Central memory CD4-positive, alpha-beta T cell (primary cell): ENCODE results near the gene TMEM132A.

Source experiments
- DNase-seq: peaks from one replicate; pipeline ENCODE4 v3.0.0; 2022

TMEM132A gene

DNA sequence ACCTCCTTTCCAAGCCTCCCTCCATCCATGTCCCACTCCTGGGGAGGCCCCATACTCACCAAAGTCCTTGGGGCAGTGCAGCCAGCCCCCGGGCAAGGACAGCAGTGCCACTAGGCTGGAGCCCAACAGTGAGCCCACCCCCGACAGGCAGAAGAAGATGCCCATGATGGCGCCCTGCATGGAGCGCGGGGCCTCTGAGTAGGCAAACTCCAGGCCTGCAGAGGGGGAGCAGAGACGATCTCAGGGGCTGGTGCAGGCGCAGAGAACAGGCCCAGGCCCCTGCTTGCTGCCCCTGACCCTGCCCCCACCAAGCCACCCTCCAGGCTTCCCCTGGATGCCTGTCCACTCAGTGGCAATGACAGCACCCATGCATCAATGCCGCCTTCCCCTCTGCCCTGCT lies 13.6 kb downstream of the TMEM132A start:
- DNase-seq, result no peak

DNA sequence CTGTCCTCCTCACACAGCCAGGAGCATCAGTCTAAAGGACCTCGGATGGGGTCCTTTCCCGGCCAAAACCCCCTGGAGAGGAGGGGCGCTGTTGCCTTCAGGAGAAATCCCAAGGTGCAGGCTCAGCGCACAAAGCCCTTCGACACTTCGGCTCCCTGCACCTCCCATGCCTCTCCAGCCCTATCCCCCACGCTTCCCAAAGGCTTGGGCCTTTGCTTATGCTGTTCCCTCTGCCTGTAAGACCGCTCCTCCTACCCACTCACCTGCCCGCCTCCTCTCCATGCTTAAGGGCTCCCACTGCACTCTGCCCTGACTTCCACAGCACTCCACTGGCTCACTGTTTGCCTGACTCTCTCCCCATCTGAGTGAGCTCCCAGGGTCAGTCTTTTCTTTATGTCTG lies 14.2 kb downstream of the TMEM132A start:
- no peak for DNase-seq

DNA sequence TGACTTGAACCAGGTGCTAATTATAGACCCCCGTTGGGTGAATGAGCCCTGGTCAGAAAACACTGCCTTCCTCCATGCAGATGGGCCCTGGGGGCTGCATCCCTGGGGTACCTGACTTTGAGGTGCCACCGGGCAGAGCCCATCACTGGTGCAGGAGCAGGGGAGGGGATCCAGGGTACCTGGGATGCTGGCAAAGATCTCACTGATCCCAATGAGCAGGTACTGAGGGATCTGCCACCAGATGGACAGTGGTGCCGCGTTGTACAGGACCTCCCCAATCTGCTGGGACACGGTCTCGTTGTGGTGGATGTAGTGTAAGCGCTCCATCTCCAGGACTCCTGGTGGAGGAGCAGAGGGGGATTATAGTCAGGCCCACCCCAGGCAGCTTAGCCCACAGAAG lies 15.0 kb downstream of the TMEM132A start:
- no peak for DNase-seq

DNA sequence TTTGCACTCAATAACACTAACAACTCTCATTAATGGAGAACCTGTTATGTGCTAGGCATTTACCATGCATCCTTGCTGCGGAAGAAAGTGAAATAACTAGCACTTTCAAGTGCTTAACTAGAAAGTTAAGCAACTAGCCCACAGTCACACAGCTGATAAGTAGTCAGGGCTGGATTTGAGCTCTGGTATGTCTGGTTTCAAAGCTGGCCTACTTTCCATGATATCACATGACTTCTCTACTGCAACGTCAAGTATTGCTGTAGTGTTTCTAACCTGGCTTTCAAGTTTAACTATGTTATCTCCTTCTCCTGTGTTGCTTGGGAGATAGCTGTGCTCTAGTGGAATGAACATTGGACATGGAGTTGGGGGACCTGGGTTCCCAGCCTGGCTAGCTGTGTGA lies 15.6 kb downstream of the TMEM132A start:
- no peak for DNase-seq

DNA sequence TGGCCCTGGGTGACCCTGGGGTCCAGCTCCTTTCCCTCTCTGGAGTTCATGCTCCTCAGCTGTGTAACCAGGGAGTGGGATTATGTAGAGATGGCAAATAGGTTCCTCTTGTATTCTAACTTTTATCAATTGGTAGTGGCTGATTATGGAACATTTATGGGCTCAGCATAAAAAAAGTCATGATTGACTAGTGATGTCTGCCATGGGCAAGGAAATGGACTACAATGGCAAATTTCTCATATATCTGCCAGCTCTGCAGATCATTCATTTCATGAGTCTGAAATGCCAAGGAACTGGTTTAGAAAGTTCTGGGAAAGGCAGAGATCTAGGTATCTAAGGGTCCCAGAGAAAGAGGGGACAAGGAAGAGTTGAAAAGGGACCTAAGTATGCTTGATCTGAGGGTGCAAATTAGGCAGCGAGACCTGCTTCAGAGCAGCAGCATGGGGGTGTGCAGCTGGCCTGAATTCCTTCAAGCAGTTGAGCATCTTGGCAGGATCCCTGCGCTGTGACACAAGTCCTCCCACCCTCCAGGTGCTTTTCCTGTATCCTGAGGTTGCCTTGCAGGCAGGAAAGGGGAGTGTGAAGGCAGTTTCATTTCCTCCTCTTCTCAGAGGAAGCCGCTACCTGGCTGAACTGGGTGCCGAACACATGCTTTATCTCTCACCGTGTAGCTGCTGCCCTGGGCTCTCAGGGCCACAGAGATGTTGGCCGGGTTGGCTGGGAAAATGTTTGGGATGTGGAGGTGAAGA lies 17.3 kb downstream of the TMEM132A start:
- no peak for DNase-seq

DNA sequence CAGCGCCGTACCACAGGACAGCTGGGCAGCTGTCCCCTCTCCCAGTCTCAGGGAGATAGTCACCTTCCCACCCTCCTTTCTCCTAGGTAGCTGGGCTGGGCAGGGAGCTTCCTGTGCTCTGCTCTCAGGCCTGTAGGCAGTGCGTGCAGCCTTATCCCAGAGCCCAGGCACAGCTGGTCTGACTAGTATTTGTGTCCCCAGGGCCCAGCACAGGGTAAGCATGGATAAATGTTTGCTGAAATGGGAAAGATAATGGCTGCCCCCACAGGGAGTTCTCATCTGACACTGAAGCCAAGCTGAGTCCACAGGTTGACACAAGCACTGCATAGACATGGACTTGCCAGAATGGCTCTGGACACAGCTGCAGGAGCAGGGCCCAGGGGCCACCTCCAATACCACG lies 18.0 kb downstream of the TMEM132A start:
- DNase-seq, result no peak

DNA sequence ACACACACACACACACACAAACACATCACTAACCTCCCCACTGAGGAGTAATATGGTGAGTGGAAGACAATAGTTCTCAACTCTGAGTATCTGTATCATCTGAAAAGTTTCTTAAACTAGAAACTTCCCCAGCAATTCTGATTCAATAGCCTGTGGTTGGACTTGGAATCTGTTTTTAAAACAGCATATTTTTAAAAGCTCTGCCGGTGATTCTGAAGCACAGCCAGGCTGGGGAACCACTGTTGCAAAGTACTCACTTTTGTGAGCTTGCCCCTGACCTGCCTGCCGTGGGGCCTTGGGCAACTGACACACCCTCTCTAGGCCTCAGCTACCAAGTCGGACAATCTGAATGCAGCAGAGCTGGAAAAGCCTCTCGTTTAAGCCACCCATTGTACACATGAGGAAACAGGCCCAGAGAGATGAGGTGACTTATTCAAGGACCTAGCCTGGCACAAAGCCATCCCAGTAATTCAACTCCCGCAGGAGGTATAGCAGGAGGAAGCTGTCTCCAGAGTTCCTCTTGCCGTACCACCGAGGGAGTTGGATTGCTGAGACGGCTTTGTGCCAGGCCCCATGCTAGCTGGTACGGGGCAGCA lies 18.8 kb downstream of the TMEM132A start:
- DNase-seq, result no peak

DNA sequence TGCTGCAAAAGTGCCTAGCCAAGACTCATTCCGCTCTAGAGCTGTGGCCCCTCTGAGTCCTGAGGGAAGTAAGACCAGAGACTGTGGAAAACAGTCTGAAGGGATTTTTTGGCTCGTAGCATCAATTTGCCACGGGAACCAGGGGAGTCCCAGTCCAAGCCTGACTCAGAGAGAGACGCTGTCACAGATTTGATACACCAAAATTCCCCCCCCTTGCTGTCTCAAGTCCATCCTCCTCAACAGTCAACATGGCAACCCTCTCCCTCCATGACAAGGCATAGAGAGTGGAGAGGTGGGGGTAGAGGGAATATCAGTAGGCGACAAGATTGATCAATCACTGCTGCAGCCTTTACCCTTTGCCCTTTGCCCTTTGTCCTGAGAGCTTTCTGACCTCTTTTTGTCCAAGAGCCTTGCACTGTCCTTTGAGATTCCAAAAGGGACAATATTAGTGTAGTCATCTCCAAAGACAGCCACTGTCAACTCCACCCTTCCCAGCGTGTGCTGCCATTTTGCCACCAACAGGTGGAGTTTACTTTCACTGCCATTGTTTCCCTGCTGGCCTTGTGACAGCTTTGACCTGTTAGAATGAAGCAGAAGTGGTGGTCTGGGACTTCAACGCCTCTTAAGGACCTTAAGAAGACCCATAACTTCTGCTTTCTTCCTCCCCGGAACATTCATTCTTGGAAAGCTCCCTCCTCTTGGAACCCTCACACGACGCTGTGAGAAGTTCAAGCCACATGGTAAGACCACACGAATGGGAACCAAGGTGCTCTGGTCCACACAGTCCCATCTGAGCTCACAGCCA lies 20.4 kb downstream of the TMEM132A start:
- DNase-seq, result no peak

DNA sequence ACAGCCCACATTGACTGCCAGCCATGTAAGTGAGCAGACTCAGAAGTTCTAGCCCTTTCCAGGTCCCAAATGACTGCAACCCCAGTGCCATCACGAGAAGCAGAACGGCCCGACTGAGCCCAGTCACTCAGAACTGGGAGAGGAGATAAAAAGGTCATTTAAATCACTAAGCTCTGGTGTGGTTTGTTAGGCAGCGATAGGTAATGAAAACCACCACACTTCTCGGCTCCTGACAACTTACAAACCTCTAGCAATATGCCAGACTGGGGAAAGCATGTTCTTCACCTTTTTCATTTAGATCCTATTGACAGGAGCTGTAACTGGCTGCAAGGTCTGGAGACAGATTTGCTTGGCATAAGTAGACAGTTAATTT lies 21.0 kb downstream of the TMEM132A start:
- DNase-seq, result no peak

DNA sequence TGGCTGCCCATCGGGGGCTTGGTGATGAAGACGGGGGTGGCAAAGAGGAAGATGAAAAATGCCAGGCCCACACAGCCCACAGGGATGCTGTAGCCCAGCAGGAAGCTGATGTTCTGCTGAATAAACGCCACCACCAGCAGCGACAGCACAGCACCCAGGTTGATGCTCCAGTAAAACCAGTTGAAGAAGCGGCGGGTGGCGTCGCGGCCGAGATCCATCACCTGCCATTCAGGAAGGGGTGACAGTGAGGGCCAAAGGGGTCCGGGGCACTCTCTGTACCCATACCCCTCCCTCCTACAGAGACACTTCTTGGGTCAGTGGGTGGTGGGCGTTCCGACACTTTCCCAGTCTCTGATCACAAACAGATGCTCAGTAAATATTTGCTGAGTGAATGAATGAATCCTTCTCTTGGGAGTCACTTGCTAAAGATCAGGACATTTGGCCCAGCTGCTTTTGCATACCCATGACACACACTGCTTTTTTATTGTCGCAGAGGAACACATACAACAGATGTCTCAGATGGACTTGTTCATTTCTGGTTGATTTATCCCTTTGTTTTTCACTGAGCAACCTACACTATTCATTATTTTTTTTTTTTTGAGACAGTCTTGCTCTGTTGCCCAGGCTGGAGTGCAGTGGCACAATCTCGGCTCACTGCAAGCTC lies 22.5 kb downstream of the TMEM132A start:
- no peak for DNase-seq

DNA sequence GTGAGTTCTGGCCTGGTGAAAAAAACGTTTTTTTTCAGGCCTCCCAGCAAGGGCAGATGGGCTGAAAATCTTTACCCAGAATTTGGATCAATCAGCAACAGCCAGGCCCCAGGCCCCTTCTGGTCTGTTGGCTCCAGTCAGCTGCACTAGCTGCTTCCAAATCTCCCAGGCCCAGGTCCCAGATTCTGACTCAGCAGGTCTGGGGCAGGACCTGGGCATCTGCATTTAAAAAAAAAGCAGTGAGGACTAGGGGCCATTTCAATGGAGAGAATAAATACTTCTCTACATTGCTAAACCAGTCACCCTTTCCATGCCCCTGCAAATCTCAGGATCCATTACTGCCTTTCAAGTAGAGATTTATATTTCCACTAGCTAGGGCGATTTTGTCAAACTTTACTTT lies 23.4 kb downstream of the TMEM132A start:
- DNase-seq, result no peak

DNA sequence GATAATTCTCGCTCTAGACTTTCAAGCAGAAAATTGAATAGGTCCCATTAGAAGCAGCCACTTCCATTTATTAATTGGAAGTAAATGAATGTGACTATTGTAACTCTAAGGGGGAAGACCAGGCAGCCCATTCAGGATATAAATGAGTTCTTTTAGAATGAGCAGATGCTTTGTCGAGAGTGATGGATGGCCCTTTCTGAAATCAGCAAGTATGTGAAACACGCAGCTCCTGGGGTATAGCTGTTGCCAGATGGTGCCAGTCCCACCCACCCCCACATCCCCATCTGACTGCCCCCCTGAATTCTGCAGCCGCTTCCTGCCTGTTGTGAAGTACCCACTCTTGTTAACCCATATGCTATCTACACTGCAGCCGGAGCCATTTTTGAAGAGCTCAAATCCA lies 24.0 kb downstream of the TMEM132A start:
- no peak for DNase-seq

DNA sequence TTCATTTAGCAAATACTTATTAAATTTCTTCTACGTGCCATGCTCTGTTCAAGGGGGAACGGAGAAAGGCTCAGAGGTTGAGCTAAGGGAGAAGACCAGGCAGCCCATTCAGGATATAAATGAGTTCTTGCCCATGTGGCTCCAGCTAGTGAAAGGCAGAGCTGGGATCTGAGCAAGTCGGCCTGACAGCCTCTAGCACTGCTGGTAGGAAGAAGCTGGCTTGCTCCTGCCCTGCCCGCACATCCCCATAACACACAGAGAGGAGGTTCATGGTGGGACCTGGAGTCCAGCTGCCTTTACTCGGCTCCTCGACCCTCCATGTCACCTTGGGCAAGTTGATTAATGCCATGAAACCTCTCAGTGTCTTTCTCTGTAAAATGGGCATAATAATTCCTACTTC lies 25.8 kb downstream of the TMEM132A start:
- no peak for DNase-seq

DNA sequence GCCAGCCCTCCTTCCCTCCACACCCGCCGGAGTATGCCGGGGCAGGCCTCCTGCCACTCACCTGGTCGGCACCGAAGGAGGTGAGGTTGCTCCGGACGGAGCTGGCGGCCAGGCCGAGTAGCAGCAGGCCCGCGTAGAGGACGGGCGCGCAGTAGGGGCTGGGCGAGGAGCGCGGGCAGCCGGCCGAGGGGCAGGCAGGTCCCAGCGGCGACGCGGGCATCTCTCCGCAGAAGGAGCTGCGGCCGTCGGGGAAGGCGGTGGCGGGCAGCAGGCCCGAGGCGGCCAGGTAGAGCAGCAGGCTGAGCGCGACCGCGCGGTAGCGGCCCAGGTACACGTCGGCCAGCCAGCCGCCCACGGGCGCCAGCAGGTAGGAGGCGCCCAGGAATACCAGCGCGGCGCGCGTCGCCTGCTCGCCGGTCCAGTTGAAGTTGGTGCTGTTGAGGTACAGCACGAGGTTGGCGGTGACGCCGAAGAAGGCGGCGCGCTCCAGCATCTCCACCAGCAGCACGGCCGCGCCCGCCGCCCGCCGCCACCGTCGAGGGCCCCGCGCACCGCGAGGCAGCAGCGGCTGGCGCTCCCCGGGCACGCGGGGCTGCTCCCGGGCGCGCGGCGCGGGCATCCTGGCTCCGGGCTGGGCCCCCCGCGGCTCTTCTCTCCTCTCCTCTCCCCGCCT lies 26.8 kb downstream of the TMEM132A start:
- no peak for DNase-seq

DNA sequence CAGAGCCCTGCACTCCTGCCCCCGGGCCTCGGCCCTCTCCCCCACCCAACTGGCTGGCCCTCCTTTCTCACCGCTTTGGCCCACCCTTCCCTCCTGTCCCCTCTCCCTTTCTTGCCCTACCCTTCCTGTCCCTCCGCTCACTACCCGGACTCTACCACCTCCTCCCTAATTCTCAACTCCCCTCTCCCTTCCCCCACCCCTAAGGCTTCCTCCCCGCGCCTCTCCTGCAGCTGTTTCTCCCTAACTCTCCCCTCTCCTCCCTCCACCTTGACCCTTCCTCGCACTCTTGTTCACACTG lies 27.3 kb downstream of the TMEM132A start:
- no peak for DNase-seq

DNA sequence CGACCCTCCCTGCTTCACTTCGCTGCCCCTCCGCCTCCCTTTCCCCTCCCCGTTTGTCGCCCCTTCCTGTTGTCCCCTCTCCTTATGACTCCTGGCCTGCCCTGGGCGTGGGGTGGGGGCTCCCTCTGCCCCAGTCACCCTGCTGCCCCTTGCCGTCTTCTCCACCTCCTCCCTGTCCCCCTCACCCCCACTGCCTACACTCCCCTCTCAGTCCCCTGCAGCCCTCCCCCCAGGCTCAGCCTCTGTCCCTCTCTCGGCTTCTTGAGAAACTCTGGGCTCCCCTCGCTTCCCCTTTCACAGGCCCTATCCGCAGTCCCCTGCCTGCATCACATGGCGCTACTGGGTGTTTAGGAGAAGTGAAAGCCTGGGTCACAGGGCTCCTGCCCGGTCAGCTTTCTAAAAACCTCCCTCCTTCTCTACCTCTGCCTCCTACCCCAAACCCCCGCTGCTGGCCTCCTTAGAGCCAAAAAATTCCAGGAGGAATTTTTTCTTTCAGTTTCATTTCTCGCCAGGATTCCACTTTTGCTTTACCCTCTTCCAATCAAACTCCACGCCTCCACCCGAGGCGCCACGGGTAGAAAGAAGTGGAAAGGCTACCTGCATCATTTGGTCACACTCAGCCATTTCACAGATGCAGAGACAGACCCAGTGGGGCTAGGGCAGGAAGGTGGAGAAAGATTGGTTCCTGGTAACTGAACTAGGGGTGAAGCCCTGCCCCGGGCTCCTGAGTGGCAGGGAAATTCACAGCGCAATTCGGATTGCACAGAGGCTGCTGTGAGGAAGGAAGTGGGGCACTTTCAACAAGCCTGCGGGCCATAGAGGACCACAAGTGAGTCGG lies 27.9 kb downstream of the TMEM132A start, which contains the start of gene SLC15A3:
Gene SLC15A3 (minus strand): TSS at position 273 of the 838 bp plus-strand sequence. CDS start 625 bp downstream, outside the sequence.
- no peak for DNase-seq

DNA sequence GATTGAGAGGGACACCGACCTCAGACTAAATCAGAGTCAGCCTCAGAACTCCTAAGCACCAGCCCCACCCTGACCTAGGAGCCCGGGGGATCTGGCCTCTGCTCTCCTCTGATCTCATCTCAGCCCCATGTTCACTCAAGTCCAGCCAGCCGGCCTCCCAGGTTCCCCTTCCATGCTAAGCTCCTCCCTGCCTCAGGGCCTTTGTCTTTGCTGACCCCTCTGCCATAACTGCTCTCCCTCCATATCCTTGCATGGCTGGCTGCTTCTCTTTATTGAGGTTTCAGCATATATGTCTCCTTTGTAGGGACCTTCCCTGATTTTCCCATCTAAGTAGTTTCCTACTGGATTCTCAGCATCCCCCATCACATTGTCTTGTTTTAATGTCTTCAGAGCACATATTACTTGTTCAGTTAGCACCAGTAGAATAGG lies 28.5 kb downstream of the TMEM132A start:
- no peak for DNase-seq

DNA sequence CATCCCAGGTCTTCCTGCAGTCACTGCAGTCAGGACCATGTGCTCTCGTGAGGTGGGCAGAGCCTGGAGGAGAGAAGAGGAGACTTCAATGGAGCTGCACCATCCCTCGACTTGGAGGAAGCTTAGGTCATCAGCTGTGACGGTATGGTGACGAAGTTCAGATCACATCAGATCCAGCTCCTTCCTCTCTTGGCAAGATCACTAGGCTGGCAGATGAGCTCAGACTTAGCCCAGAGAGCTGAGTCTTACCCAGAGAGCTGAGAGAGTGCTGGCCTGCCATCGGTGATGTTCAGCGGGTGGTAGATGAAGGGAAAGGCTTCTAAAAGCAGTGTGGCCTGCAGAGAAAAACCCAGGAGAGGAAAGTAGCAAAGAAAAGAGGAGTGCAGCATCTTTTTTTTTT lies 29.5 kb downstream of the TMEM132A start:
- DNase-seq, result no peak

DNA sequence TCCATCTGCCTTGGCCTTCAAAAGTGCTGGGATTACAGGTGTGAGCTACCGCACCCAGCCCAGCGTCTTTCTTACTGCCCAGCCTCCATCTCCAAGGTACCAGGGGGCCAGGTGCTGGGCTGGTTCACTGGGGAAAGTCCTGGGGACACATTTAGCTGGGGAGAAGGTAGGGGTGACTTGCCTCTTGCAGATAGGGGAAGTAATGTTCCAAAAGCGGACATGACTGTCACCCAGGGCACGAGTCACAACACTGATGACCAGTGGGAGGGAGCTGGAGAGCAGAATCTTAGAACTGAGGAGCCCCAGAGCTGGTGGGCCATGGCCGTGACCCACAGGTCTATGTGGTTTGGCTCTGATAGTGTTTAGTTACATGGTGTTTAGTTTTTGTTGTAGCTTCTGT lies 30.2 kb downstream of the TMEM132A start:
- DNase-seq, result no peak

DNA sequence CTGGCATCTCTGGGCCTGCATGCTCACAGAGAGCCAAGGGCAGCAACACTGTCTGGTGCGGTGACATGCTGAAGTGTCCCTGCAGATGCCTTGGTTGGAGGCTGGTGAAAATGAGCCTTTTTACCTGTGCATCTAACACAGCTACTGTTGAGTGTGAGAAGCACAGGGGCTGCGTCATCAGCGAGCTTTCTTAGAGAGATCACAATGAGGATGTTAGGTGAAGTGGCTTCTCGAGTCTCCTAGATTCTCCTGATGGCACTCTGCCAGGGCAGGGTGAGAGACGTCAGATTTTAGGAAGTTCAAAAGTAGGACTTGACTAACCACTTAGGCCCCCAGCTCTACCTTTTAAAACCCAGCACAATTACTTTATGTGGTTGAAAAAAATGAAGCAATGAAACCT lies 31.3 kb downstream of the TMEM132A start:
- DNase-seq, result no peak

DNA sequence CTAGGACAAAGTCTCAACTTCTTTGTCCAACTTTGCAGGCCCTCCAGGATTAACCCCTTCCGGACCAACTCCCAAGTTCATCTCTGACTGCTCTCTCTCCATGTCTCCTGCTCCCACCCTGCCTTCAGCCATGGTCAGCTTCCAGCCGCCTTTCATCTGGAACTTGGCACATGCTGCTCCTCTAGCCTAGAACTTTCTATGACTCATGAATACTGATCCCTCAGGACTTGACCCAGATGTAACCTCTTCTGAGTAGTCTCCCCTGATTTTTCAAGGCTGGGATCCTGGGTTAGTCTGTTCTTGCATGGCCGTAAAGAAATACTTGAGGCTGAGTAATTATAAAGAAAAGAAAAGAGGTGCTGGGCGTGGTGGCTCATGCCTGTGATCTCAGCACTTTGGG lies 32.9 kb downstream of the TMEM132A start:
- DNase-seq, result no peak

DNA sequence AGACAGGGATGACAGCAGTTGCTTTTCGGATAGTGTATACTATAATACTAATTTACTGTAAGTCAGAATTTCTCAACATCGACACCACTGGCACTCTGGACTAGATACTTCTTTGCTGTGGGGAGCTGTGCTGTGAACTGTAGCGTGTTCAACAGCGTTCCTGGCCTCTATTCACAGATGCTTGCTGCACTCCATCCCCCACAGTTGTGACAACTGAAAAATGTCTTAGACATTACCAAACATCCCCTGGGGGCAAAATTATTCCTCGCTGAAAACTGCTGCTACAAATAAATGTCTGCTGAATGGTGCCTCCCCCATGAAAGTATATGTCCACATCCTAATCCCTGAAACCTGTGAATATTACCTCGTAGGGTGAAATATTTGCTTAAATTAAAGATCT lies 35.2 kb downstream of the TMEM132A start:
- no peak for DNase-seq
